ENCODE results near the gene DAPK2.

- TF ChIP-seq ZNF710 (CRISPR knock-in tag; IDR thresholded peaks at IDR 0.05; ENCODE audit: borderline replicate concordance) (no peak), ZBTB21 (CRISPR knock-in tag; IDR thresholded peaks at IDR 0.05) (no peak), GRHL1 (CRISPR knock-in tag; conservative IDR thresholded peaks at IDR 0.05) (no peak), NR2F6 (IDR thresholded peaks at IDR 0.05) (no peak), NR2F6 (CRISPR knock-in tag; IDR thresholded peaks at IDR 0.05) (no peak)
Observed at GRCh38 chr15:64004056-64004455, 42.2 kb downstream of the DAPK2 start.

All from HepG2 (cell line).